ENCODE measurements around the gene ZC3H12A. TPM values are rescaled to one million over a fixed set of nuclear protein-coding genes. Genes with fewer than 3 reads are reported as not detected.
"Not testable (repeated sequence)": the region's sequence is repeated elsewhere in the genome, so short reads cannot be mapped to it uniquely, and the experiment has no call there.

ZC3H12A gene
- total RNA-seq, 5 donors from 2014 or later (not counting 1 experiment from before 2014, with no cell fraction given) = 49.5 to 131 (median 53.5) TPM

- Mint-ChIP-seq H3K9me3 (no peaks in the 10 kb centered on the region), H3K27me3 (no peaks in the 10 kb centered on the region), H3K4me3 (no peak overlapping the region), H3K4me1 (peaks cover 6 to 20% (median 17%) of the 10 kb centered on the region in 3 donors), H3K36me3 (peaks cover 40% of the 10 kb centered on the region), H3K27ac (peak overlapping the region in 1 of 2 donors; percentile 11)
- Histone ChIP-seq H3K4me1 (ENCODE audit: control insufficient read depth in 1 of 2, extremely low read depth in 1 of 2, insufficient read depth in 2 of 2, low read length in 2 of 2) (no peaks in the 10 kb centered on the region), H3K36me3 (ENCODE audit: control insufficient read depth in 2 of 2, extremely low read depth in 1 of 2, insufficient read depth in 1 of 2, low read length in 1 of 2) (peaks cover 14 to 68% of the 10 kb centered on the region in 2 donors), H3K27ac (ENCODE audit: low read length) (no peak overlapping the region), H3K9me3 (no peaks in the 10 kb centered on the region), H3K4me3 (ENCODE audit: control insufficient read depth in 1 of 2, extremely low read depth in 1 of 2, low read length in 1 of 2) (no peak overlapping the region), H3K27me3 (replicated peaks in 1 of 2; ENCODE audit: control insufficient read depth in 2 of 2, extremely low read depth in 1 of 2, insufficient read depth in 2 of 2, low read length in 1 of 2) (no peaks in the 10 kb centered on the region)
- ChIA-PET CTCF (interaction anchor here in 1 of 2 donors (0.6 to 1.0 kb wide), 2 partner anchors 11 to 190 kb away, joined by 3 read pairs; no protein-coding TSS in a partner anchor), POLR2A (interaction anchor here (0.6 kb wide), 2 partner anchors 20 to 51 kb away, joined by 3 to 5 read pairs; no protein-coding TSS in a partner anchor)
- ATAC-seq (replicated peaks in 1 of 4) (no peak), DNase-seq (no peak)
Observed at GRCh38 chr1:37502104-37502503, 27.7 kb downstream of the ZC3H12A start.

- H3K27me3 ChIP-seq (replicated peaks in 1 of 2; ENCODE audit: control insufficient read depth in 2 of 2, extremely low read depth in 1 of 2, insufficient read depth in 2 of 2, low read length in 1 of 2); H3K27ac Mint-ChIP-seq; H3K9me3 Mint-ChIP-seq; H3K4me3 ChIP-seq (ENCODE audit: control insufficient read depth in 1 of 2, extremely low read depth in 1 of 2, low read length in 1 of 2); ATAC-seq (replicated peaks in 1 of 4); H3K4me1 ChIP-seq (ENCODE audit: control insufficient read depth in 1 of 2, extremely low read depth in 1 of 2, insufficient read depth in 2 of 2, low read length in 2 of 2); DNase-seq; H3K9me3 ChIP-seq; H3K27me3 Mint-ChIP-seq; H3K27ac ChIP-seq (ENCODE audit: low read length); H3K4me3 Mint-ChIP-seq: not testable (repeated sequence)
- H3K36me3 Mint-ChIP-seq = peaks cover 47% of the 10 kb centered on the region
- WGBS (ENCODE audit: insufficient coverage) = no CpG with 5 or more reads among the region's 2 CpGs
- H3K36me3 ChIP-seq (ENCODE audit: control insufficient read depth in 2 of 2, extremely low read depth in 1 of 2, insufficient read depth in 1 of 2, low read length in 1 of 2) = peaks cover 14 to 73% of the 10 kb centered on the region in 2 donors
- peaks cover 12 to 20% (median 17%) of the 10 kb centered on the region in 3 donors for H3K4me1 Mint-ChIP-seq
- POLR2A ChIA-PET = interaction anchor here (0.6 to 0.7 kb wide), 3 partner anchors 24 to 1234 kb away, joined by 3 read pairs; no protein-coding TSS in a partner anchor
- CTCF ChIA-PET = interaction anchor here (0.6 to 1.0 kb wide), 2 partner anchors 10 to 179 kb away, joined by 3 read pairs; no protein-coding TSS in a partner anchor
Observed at GRCh38 chr1:37502791-37503190, 28.4 kb downstream of the ZC3H12A start.

- no peak overlapping the region for H3K4me3 Mint-ChIP-seq
- H3K27me3 Mint-ChIP-seq = no peaks in the 10 kb centered on the region
- H3K4me1 Mint-ChIP-seq = peaks cover 22 to 30% (median 29%) of the 10 kb centered on the region in 3 donors
- WGBS (ENCODE audit: insufficient coverage) = 100% methylated on average over 2 of the region's 2 CpGs
- ChIA-PET POLR2A (interaction anchor here in 1 of 2 donors (0.6 kb wide), 1 partner anchor 1197 kb away, joined by 5 read pairs; no protein-coding TSS in a partner anchor), CTCF (interaction anchor here in 1 of 2 donors (0.6 kb wide), 2 partner anchors 93 to 353 kb away, joined by 3 to 4 read pairs; no protein-coding TSS in a partner anchor)
- no peak overlapping the region for H3K27ac Mint-ChIP-seq
- peaks cover 0 to 2% of the 10 kb centered on the region in 2 experiments for H3K4me1 ChIP-seq (ENCODE audit: control insufficient read depth in 1 of 2, extremely low read depth in 1 of 2, insufficient read depth in 2 of 2, low read length in 2 of 2)
- no peak overlapping the region for H3K4me3 ChIP-seq (ENCODE audit: control insufficient read depth in 1 of 2, extremely low read depth in 1 of 2, low read length in 1 of 2)
- H3K27ac ChIP-seq (ENCODE audit: low read length) = no peak overlapping the region
- ATAC-seq (replicated peaks in 1 of 4) (no peak), DNase-seq (no peak)
- no peaks in the 10 kb centered on the region for H3K9me3 Mint-ChIP-seq
- peaks cover 1 to 66% of the 10 kb centered on the region in 2 donors for H3K36me3 ChIP-seq (ENCODE audit: control insufficient read depth in 2 of 2, extremely low read depth in 1 of 2, insufficient read depth in 1 of 2, low read length in 1 of 2)
- no peaks in the 10 kb centered on the region for H3K27me3 ChIP-seq (replicated peaks in 1 of 2; ENCODE audit: control insufficient read depth in 2 of 2, extremely low read depth in 1 of 2, insufficient read depth in 2 of 2, low read length in 1 of 2)
- no peaks in the 10 kb centered on the region for H3K9me3 ChIP-seq
- peaks cover 44% of the 10 kb centered on the region for H3K36me3 Mint-ChIP-seq
Observed at GRCh38 chr1:37506740-37507139, 32.4 kb downstream of the ZC3H12A start.

- ATAC-seq (replicated peaks in 1 of 4) (no peak), DNase-seq (no peak)
- Mint-ChIP-seq H3K27me3 (no peaks in the 10 kb centered on the region), H3K36me3 (peaks cover 42% of the 10 kb centered on the region), H3K9me3 (no peaks in the 10 kb centered on the region), H3K4me3 (no peak overlapping the region), H3K27ac (no peak overlapping the region), H3K4me1 (peaks cover 41 to 45% (median 44%) of the 10 kb centered on the region in 3 donors)
- Histone ChIP-seq H3K36me3 (ENCODE audit: control insufficient read depth in 2 of 2, extremely low read depth in 1 of 2, insufficient read depth in 1 of 2, low read length in 1 of 2) (peaks cover 0 to 55% of the 10 kb centered on the region in 2 donors), H3K9me3 (no peaks in the 10 kb centered on the region), H3K4me3 (ENCODE audit: control insufficient read depth in 1 of 2, extremely low read depth in 1 of 2, low read length in 1 of 2) (no peak overlapping the region), H3K27ac (ENCODE audit: low read length) (no peak overlapping the region), H3K27me3 (replicated peaks in 1 of 2; ENCODE audit: control insufficient read depth in 2 of 2, extremely low read depth in 1 of 2, insufficient read depth in 2 of 2, low read length in 1 of 2) (no peaks in the 10 kb centered on the region), H3K4me1 (ENCODE audit: control insufficient read depth in 1 of 2, extremely low read depth in 1 of 2, insufficient read depth in 2 of 2, low read length in 2 of 2) (peaks cover 10 to 14% of the 10 kb centered on the region in 2 experiments)
- ChIA-PET CTCF (no interaction called here), POLR2A (no interaction called here)
- WGBS (ENCODE audit: insufficient coverage) = 94% methylated on average over 4 of the region's 4 CpGs
Observed at GRCh38 chr1:37509181-37509580, 34.8 kb downstream of the ZC3H12A start.

GRCh38 chr1:37513795-37514349, 39.5 kb downstream of the ZC3H12A start:
- ChIA-PET CTCF (interaction anchor here (0.5 to 1.4 kb wide), 9 partner anchors 10 to 321 kb away, joined by 3 to 13 read pairs (median 6); a partner anchor contains a TSS), POLR2A (interaction anchor here (0.6 to 1.0 kb wide), 3 partner anchors 40 to 1518 kb away, joined by 4 to 7 read pairs (median 4); partner anchors contain the start of gene SNIP1 (in 1 of the 2))
- H3K9me3 Mint-ChIP-seq = no peaks in the 10 kb centered on the region
- 2% methylated on average over 19 of the region's 26 CpGs for WGBS (ENCODE audit: insufficient coverage)
- no peak overlapping the region for H3K27ac ChIP-seq (ENCODE audit: low read length)
- peak in 20 of 35 experiments; percentile 1 to 53 (median 10) for DNase-seq
- peak; percentile 1 to 6 (median 2) for ATAC-seq (replicated peaks in 1 of 4)
- H3K9me3 ChIP-seq = no peaks in the 10 kb centered on the region
- peaks cover 19% of the 10 kb centered on the region for H3K36me3 Mint-ChIP-seq
- H3K27ac Mint-ChIP-seq = peak overlapping the region; percentile 88
- peak overlapping the region; percentile 89 to 94 (median 94) for H3K4me3 Mint-ChIP-seq
- peaks cover 45 to 48% (median 45%) of the 10 kb centered on the region in 3 donors for H3K4me1 Mint-ChIP-seq
- H3K4me3 ChIP-seq (ENCODE audit: control insufficient read depth in 1 of 2, extremely low read depth in 1 of 2, low read length in 1 of 2) = peak overlapping the region; percentile 85 to 88
- no peaks in the 10 kb centered on the region for H3K27me3 Mint-ChIP-seq
- peaks cover 0 to 18% of the 10 kb centered on the region in 2 donors for H3K36me3 ChIP-seq (ENCODE audit: control insufficient read depth in 2 of 2, extremely low read depth in 1 of 2, insufficient read depth in 1 of 2, low read length in 1 of 2)
- H3K4me1 ChIP-seq (ENCODE audit: control insufficient read depth in 1 of 2, extremely low read depth in 1 of 2, insufficient read depth in 2 of 2, low read length in 2 of 2) = peaks cover 14 to 17% of the 10 kb centered on the region in 2 experiments
- no peaks in the 10 kb centered on the region for H3K27me3 ChIP-seq (replicated peaks in 1 of 2; ENCODE audit: control insufficient read depth in 2 of 2, extremely low read depth in 1 of 2, insufficient read depth in 2 of 2, low read length in 1 of 2)

- Mint-ChIP-seq H3K4me1 (peaks cover 46 to 49% (median 47%) of the 10 kb centered on the region in 3 donors), H3K9me3 (no peaks in the 10 kb centered on the region), H3K4me3 (peak within 1 kb of the TSS; percentile 89 to 96 (median 94)), H3K27ac (peak within 1 kb of the TSS; percentile 98 to 99), H3K36me3 (peaks cover 13% of the 10 kb centered on the region), H3K27me3 (no peaks in the 10 kb centered on the region)
- peak; percentile 94 to 97 (median 96) for ATAC-seq (replicated peaks in 1 of 4)
- peak within 1 kb of the TSS; percentile 89 for H3K27ac ChIP-seq (ENCODE audit: low read length)
- H3K27me3 ChIP-seq (replicated peaks in 1 of 2; ENCODE audit: control insufficient read depth in 2 of 2, extremely low read depth in 1 of 2, insufficient read depth in 2 of 2, low read length in 1 of 2) = no peaks in the 10 kb centered on the region
- H3K9me3 ChIP-seq = no peaks in the 10 kb centered on the region
- peaks cover 0 to 11% of the 10 kb centered on the region in 2 donors for H3K36me3 ChIP-seq (ENCODE audit: control insufficient read depth in 2 of 2, extremely low read depth in 1 of 2, insufficient read depth in 1 of 2, low read length in 1 of 2)
- WGBS (ENCODE audit: insufficient coverage) = under 1% methylated on average over 99 of the region's 100 CpGs
- H3K4me3 ChIP-seq (ENCODE audit: control insufficient read depth in 1 of 2, extremely low read depth in 1 of 2, low read length in 1 of 2) = peak within 1 kb of the TSS; percentile 85 to 88
- peak; percentile 65 to 92 (median 79) for DNase-seq
- CTCF ChIA-PET = interaction anchor here (0.5 to 1.4 kb wide), 14 partner anchors 10 to 938 kb away, joined by 3 to 13 read pairs (median 4); partner anchors contain the start of gene UTP11 (in 1 of the 2)
- H3K4me1 ChIP-seq (ENCODE audit: control insufficient read depth in 1 of 2, extremely low read depth in 1 of 2, insufficient read depth in 2 of 2, low read length in 2 of 2) = peaks cover 14 to 17% of the 10 kb centered on the region in 2 experiments
- POLR2A ChIA-PET = interaction anchor here (0.6 to 1.0 kb wide), 7 partner anchors 17 to 1518 kb away, joined by 3 to 4 read pairs (median 3); partner anchors contain the start of gene SNIP1 (in 1 of the 2)
Observed at GRCh38 chr1:37514350-37515184, 40.2 kb downstream of the ZC3H12A start, which contains the start of gene MEAF6. Gene MEAF6 (minus strand): TSS chr1:37514766. CDS start chr1:37514746, 20 bp downstream.

Measured in T-cell (primary cell).